AG09319 (cell line): ENCODE measurements around the gene HOXB13.

Source experiments
- DNase-seq: peaks from one replicate; pipeline ENCODE4 v3.0.0-alpha.2; 2010; ENCODE audit warnings: low read depth; ENCODE audit errors: extremely low read depth
- TF ChIP-seq, protein P1 (sequence below): IDR thresholded peaks from 2 replicates; pipeline ENCODE4 v1.5.1; 2011; ENCODE audit warnings: low read depth, mild to moderate bottlenecking, inconsistent platforms, low read length, moderate library complexity

The HOXB13 gene

GRCh38 chr17:48690655-48691054, 37.9 kb downstream of the HOXB13 start:
- no peak for DNase-seq
- TF ChIP-seq, protein P1, sequence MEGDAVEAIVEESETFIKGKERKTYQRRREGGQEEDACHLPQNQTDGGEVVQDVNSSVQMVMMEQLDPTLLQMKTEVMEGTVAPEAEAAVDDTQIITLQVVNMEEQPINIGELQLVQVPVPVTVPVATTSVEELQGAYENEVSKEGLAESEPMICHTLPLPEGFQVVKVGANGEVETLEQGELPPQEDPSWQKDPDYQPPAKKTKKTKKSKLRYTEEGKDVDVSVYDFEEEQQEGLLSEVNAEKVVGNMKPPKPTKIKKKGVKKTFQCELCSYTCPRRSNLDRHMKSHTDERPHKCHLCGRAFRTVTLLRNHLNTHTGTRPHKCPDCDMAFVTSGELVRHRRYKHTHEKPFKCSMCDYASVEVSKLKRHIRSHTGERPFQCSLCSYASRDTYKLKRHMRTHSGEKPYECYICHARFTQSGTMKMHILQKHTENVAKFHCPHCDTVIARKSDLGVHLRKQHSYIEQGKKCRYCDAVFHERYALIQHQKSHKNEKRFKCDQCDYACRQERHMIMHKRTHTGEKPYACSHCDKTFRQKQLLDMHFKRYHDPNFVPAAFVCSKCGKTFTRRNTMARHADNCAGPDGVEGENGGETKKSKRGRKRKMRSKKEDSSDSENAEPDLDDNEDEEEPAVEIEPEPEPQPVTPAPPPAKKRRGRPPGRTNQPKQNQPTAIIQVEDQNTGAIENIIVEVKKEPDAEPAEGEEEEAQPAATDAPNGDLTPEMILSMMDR = no peak

- no peak for DNase-seq
- TF ChIP-seq, protein P1 = no peak
Measured at GRCh38 chr17:48681609-48682008, 46.9 kb downstream of the HOXB13 start.

- TF ChIP-seq, protein P1 = no peak
- DNase-seq = no peak
Measured at GRCh38 chr17:48679385-48680096, 49.0 kb downstream of the HOXB13 start.

- DNase-seq = no peak
- TF ChIP-seq, protein P1 = peak; percentile 84
Measured at GRCh38 chr17:48678141-48678971, 50.2 kb downstream of the HOXB13 start.

GRCh38 chr17:48676963-48677558, 51.5 kb downstream of the HOXB13 start:
- TF ChIP-seq, protein P1 = no peak
- no peak for DNase-seq
